GM23338 (cell line): ENCODE measurements around the gene CYP4F3. TPM values are rescaled to one million over a fixed set of nuclear protein-coding genes. Genes with fewer than 3 reads are reported as not detected.

Experiments
- ATAC-seq: fragments of 200-7000 bp; cut with Tn5 transposase; 3 replicates; pipeline ENCODE4 v1.9.1; 2020
- DNase-seq: peaks from one replicate; pipeline ENCODE4 v3.0.0-alpha.2; 2015; ENCODE audit warnings: low spot score
- H2AFZ ChIP-seq: fragments of 200-600 bp; sonication (generic); 2 replicates; pipeline ENCODE4 v1.8.0; 2016; ENCODE audit warnings: antibody characterized with exemption, mild to moderate bottlenecking, moderate library complexity
- H3F3A ChIP-seq: fragments of 200-600 bp; sonication (generic); replicated peaks from 2 replicates; pipeline ENCODE4 v1.8.0; 2017; ENCODE audit warnings: antibody characterized with exemption, mixed run types, low read depth
- H3K27ac ChIP-seq: fragments of 200-600 bp; sonication (generic); 2 replicates; pipeline ENCODE4 v1.6.1; 2016; ENCODE audit warnings: low read depth
- H3K27me3 ChIP-seq: fragments of 200-600 bp; sonication (generic); 2 replicates; pipeline ENCODE4 v1.8.0; 2016; ENCODE audit warnings: mild to moderate bottlenecking, mixed run types, moderate library complexity; ENCODE audit not compliant: insufficient read depth
- H3K36me3 ChIP-seq: fragments of 200-600 bp; sonication (generic); 2 replicates; pipeline ENCODE4 v1.8.0; 2016; ENCODE audit warnings: mild to moderate bottlenecking; ENCODE audit not compliant: insufficient read depth
- H3K4me1 ChIP-seq: fragments of 200-600 bp; sonication (generic); 2 replicates; pipeline ENCODE4 v1.8.0; 2016; ENCODE audit warnings: mild to moderate bottlenecking, moderate library complexity; ENCODE audit not compliant: insufficient read depth
- H3K4me2 ChIP-seq: fragments of 200-600 bp; sonication (generic); 2 replicates; pipeline ENCODE4 v1.7.1; 2017; ENCODE audit warnings: mixed run types
- H3K4me3 ChIP-seq: fragments of 200-600 bp; sonication (generic); 2 replicates; pipeline ENCODE4 v1.6.1; 2016; ENCODE audit warnings: mixed run types
- H3K79me2 ChIP-seq: fragments of 200-600 bp; sonication (generic); replicated peaks from 2 replicates; pipeline ENCODE4 v1.8.0; 2017; ENCODE audit warnings: mild to moderate bottlenecking; ENCODE audit not compliant: insufficient read depth
- H3K9me2 ChIP-seq: fragments of 200-600 bp; sonication (generic); 2 replicates; pipeline ENCODE4 v1.8.0; 2017; ENCODE audit not compliant: insufficient read depth
- H4K20me1 ChIP-seq: fragments of 200-600 bp; sonication (generic); replicated peaks from 2 replicates; pipeline ENCODE4 v1.8.0; 2017; ENCODE audit warnings: mild to moderate bottlenecking; ENCODE audit not compliant: insufficient read depth
- H3K27ac Mint-ChIP-seq: 2 replicates; pipeline ENCODE4 v1.8.0; 2020; ENCODE audit warnings: inconsistent platforms, mild to moderate bottlenecking, moderate library complexity, mixed read lengths
- H3K27me3 Mint-ChIP-seq: 3 replicates; pipeline ENCODE4 v1.8.0; 2022; ENCODE audit warnings: low read depth, mild to moderate bottlenecking, moderate library complexity, mixed read lengths, inconsistent platforms; ENCODE audit not compliant: insufficient read depth, poor library complexity
- H3K36me3 Mint-ChIP-seq: 3 replicates; pipeline ENCODE4 v1.8.0; 2021; ENCODE audit warnings: low read depth, mild to moderate bottlenecking, inconsistent platforms, moderate library complexity, mixed read lengths
- H3K4me1 Mint-ChIP-seq: 3 replicates; pipeline ENCODE4 v1.8.0; 2020; ENCODE audit warnings: mild to moderate bottlenecking, inconsistent platforms, mixed read lengths
- H3K4me3 Mint-ChIP-seq: 3 replicates; pipeline ENCODE4 v1.8.0; 2021; ENCODE audit warnings: moderate library complexity, mild to moderate bottlenecking, inconsistent platforms, mixed read lengths
- H3K9me3 Mint-ChIP-seq: 3 replicates; pipeline ENCODE4 v1.8.0; 2020; ENCODE audit warnings: moderate library complexity, mild to moderate bottlenecking, inconsistent platforms, mixed read lengths
- CREB1 ChIP-seq: fragments of 250-450 bp; sonication (Bioruptor Pico); IDR thresholded peaks from 2 replicates; pipeline ENCODE4 v1.5.0; 2020; ENCODE audit warnings: low read depth, mild to moderate bottlenecking, moderate library complexity
- CTCF ChIP-seq, 2 experiments: fragments of 200-600 bp in 1 of 2; sonication (generic) in 1 of 2; conservative IDR thresholded peaks; 2 replicates each; pipeline versions ENCODE4 v1.5.1 to v1.6.1; 2016 to 2017; ENCODE audit warnings: antibody characterized with exemption in 2 of 2, low read depth in 2 of 2, mild to moderate bottlenecking in 2 of 2, moderate library complexity in 1 of 2
- ETS1 ChIP-seq: IDR thresholded peaks from 2 replicates; pipeline ENCODE4 v1.6.1; 2016; ENCODE audit warnings: antibody characterized with exemption
- EZH2 ChIP-seq: fragments of 200-600 bp; sonication (generic); IDR thresholded peaks from one replicate; pipeline ENCODE4 v1.8.0; 2017; ENCODE audit warnings: antibody characterized with exemption, mild to moderate bottlenecking, low read depth; ENCODE audit not compliant: unreplicated experiment
- EZH2phosphoT487 ChIP-seq: fragments of 200-600 bp; sonication (generic); IDR thresholded peaks from one replicate; pipeline ENCODE4 v1.8.1; 2018; ENCODE audit warnings: antibody characterized with exemption; ENCODE audit not compliant: unreplicated experiment
- JUNB ChIP-seq: IDR thresholded peaks from one replicate; pipeline ENCODE4 v1.6.1; 2016; ENCODE audit warnings: antibody characterized with exemption; ENCODE audit not compliant: unreplicated experiment
- NANOG ChIP-seq: IDR thresholded peaks from 2 replicates; pipeline ENCODE4 v1.6.1; 2016; ENCODE audit warnings: antibody characterized with exemption, borderline replicate concordance
- REST ChIP-seq: IDR thresholded peaks from one replicate; pipeline ENCODE4 v1.6.1; 2018; ENCODE audit warnings: antibody characterized with exemption; ENCODE audit not compliant: unreplicated experiment
- ZNF114 ChIP-seq: fragments of 250-450 bp; sonication (Bioruptor Pico); IDR thresholded peaks from 2 replicates; pipeline ENCODE4 v1.5.0; 2020; ENCODE audit warnings: mild to moderate bottlenecking, moderate library complexity
- ZNF331 ChIP-seq: fragments of 250-450 bp; sonication (Bioruptor Pico); IDR thresholded peaks from 2 replicates; pipeline ENCODE4 v1.5.0; 2020; ENCODE audit warnings: low read depth, mild to moderate bottlenecking, moderate library complexity
- ZNF462 ChIP-seq: fragments of 250-450 bp; sonication (Bioruptor Pico); IDR thresholded peaks from 2 replicates; pipeline ENCODE4 v1.5.0; 2020; ENCODE audit warnings: mild to moderate bottlenecking, moderate library complexity
- polyA plus RNA-seq: library from polyadenylated mRNA; unstranded; fragments of >200 nt; fragmentation: Nextera tagmentation; extraction: Ambion mirVana; gene quantifications from 2 replicates; pipeline ENCODE4 v1.2.1, GENCODE V29; 2016
- total RNA-seq: library from RNA; depleted of rRNA; stranded (reverse); fragments of >200 nt; shearing (Covaris generic); gene quantifications from 2 replicates; pipeline ENCODE4 v1.2.3, GENCODE V29; 2014

The CYP4F3 gene
- total and polyA plus RNA-seq, 2 experiments from 2014 or later, result not detected

GRCh38 chr19:15643387-15643786 is 2.7 kb downstream of the CYP4F3 start:
- H3K4me2 ChIP-seq, result no peak overlapping the region
- TF ChIP-seq JUNB, result no peak
- TF ChIP-seq ETS1, result no peak
- no peak for TF ChIP-seq NANOG
- no peak for TF ChIP-seq ZNF462 (CRISPR knock-in tag)
- no peak for TF ChIP-seq REST
- TF ChIP-seq CREB1 (CRISPR knock-in tag), result no peak
- TF ChIP-seq ZNF331 (CRISPR knock-in tag), result no peak
- TF ChIP-seq ZNF114 (CRISPR knock-in tag), result no peak
- no peak for TF ChIP-seq EZH2
- TF ChIP-seq CTCF (conservative IDR thresholded peaks at IDR 0.05; ENCODE audit: low read depth in 2 of 2), result no peak
- no peak for TF ChIP-seq EZH2phosphoT487
- no peaks in the 10 kb centered on the region for H3K4me1 ChIP-seq
- Mint-ChIP-seq H3K9me3 (peaks cover 96% of the 10 kb centered on the region), H3K36me3 (peaks cover 41% of the 10 kb centered on the region), H3K4me3 (no peak overlapping the region), H3K27me3 (peaks cover 4% of the 10 kb centered on the region), H3K27ac (no peak overlapping the region), H3K4me1 (no peaks in the 10 kb centered on the region)
- no peak overlapping the region for H3K4me3 ChIP-seq
- H3K27me3 ChIP-seq, result no peaks in the 10 kb centered on the region
- no peak for DNase-seq
- no peak overlapping the region for H2AFZ ChIP-seq
- ATAC-seq, result no peak
- no peaks in the 10 kb centered on the region for H3K36me3 ChIP-seq
- no peaks in the 10 kb centered on the region for H3K9me2 ChIP-seq
- H3F3A ChIP-seq, result no peaks in the 10 kb centered on the region
- no peaks in the 10 kb centered on the region for H3K79me2 ChIP-seq
- H4K20me1 ChIP-seq, result no peaks in the 10 kb centered on the region
- no peak overlapping the region for H3K27ac ChIP-seq
